Vagina (tissue), 2 donors: ENCODE results near the gene LRRC47. TPM values are rescaled to one million over a fixed set of nuclear protein-coding genes. Genes with fewer than 3 reads are reported as not detected.

ENCODE experiments used
- DNase-seq, 2 donors: peaks; one replicate each; pipeline ENCODE4 v3.0.0-alpha.2; 2017; ENCODE audit errors: extremely low spot score in 2 of 2
- H3K27ac ChIP-seq: fragments of 200-600 bp; sonication (generic); one replicate; pipeline ENCODE4 v1.5.1; 2019
- H3K27me3 ChIP-seq: fragments of 200-600 bp; sonication (generic); one replicate; pipeline ENCODE4 v1.5.1; 2019
- H3K36me3 ChIP-seq, 2 donors: fragments of 200-600 bp; sonication (generic); one replicate each; pipeline ENCODE4 v1.5.1; 2017 to 2019
- H3K4me1 ChIP-seq: fragments of 200-600 bp; sonication (generic); one replicate; pipeline ENCODE4 v1.5.1; 2019
- H3K4me3 ChIP-seq, 2 donors: fragments of 200-600 bp; sonication (generic); 1 replicate in 1 of 2; 2 replicates in 1 of 2; pipeline ENCODE4 v1.5.1; 2016 to 2019
- H3K9me3 ChIP-seq: fragments of 200-600 bp; sonication (generic); one replicate; pipeline ENCODE4 v1.5.1; 2019
- CTCF ChIP-seq, 3 experiments: fragments of 450-650 bp in 2 of 3; fragments of 200-600 bp in 1 of 3; sonication (generic) in 1 of 3; IDR thresholded peaks; one replicate each; pipeline ENCODE4 v1.5.1; 2017 to 2019; ENCODE audit warnings: antibody characterized with exemption in 3 of 3, mild to moderate bottlenecking in 2 of 3, moderate library complexity in 2 of 3
- POLR2A ChIP-seq, 2 donors: fragments of 450-650 bp; IDR thresholded peaks; one replicate each; pipeline ENCODE4 v1.6.1; 2017; ENCODE audit warnings: antibody characterized with exemption in 2 of 2, mild to moderate bottlenecking in 2 of 2, moderate library complexity in 2 of 2
- POLR2AphosphoS5 ChIP-seq, 2 donors: sonication (generic); formaldehyde crosslinking; IDR thresholded peaks; one replicate each; pipeline ENCODE4 v1.9.0; 2017; ENCODE audit warnings: antibody characterized with exemption in 2 of 2, mild to moderate bottlenecking in 2 of 2, low read depth in 1 of 2; ENCODE audit not compliant: insufficient read depth in 1 of 2
- intact Hi-C: fragments of 100-400 bp; cut with DNase I; formaldehyde crosslinking; loops from one replicate; pipeline ENCODE4 v1.15.1; 2023
- total RNA-seq: library from RNA; depleted of rRNA; stranded (reverse); fragments of >200 nt; gene quantifications from one replicate; pipeline ENCODE4 v1.2.3, GENCODE V29; 2016

Gene LRRC47
- total RNA-seq, 1 donor from 2014 or later, result 32.4 TPM

GRCh38 chr1:3790500-3790923 lies 5.8 kb downstream of the LRRC47 start:
- Histone ChIP-seq H3K27me3 (no peaks in the 10 kb centered on the region), H3K4me1 (peaks cover 53% of the 10 kb centered on the region), H3K27ac (no peak overlapping the region), H3K36me3 (peaks cover 0 to 6% of the 10 kb centered on the region in 2 donors), H3K4me3 (no peak overlapping the region), H3K9me3 (no peaks in the 10 kb centered on the region)
- intact Hi-C loops, result no loop called here
- DNase-seq, result no peak
- TF ChIP-seq POLR2AphosphoS5 (IDR thresholded peaks at IDR 0.05; ENCODE audit: insufficient read depth in 1 of 2, low read depth in 1 of 2) (no peak), POLR2A (IDR thresholded peaks at IDR 0.05) (no peak), CTCF (IDR thresholded peaks at IDR 0.05) (no peak)

GRCh38 chr1:3789421-3790300 lies 6.6 kb downstream of the LRRC47 start:
- H3K36me3 ChIP-seq, result peaks cover 0 to 15% of the 10 kb centered on the region in 2 donors
- no peak overlapping the region for H3K4me3 ChIP-seq
- H3K9me3 ChIP-seq, result no peaks in the 10 kb centered on the region
- H3K27ac ChIP-seq, result no peak overlapping the region
- intact Hi-C loops, result no loop called here
- TF ChIP-seq CTCF (IDR thresholded peaks at IDR 0.05) (no peak), POLR2A (IDR thresholded peaks at IDR 0.05) (no peak), POLR2AphosphoS5 (IDR thresholded peaks at IDR 0.05; ENCODE audit: insufficient read depth in 1 of 2, low read depth in 1 of 2) (no peak)
- H3K4me1 ChIP-seq, result peaks cover 45% of the 10 kb centered on the region
- no peak for DNase-seq
- no peaks in the 10 kb centered on the region for H3K27me3 ChIP-seq

GRCh38 chr1:3788756-3789420 lies 7.4 kb downstream of the LRRC47 start:
- Histone ChIP-seq H3K27me3 (no peaks in the 10 kb centered on the region), H3K4me3 (no peak overlapping the region), H3K4me1 (peaks cover 37% of the 10 kb centered on the region), H3K36me3 (peaks cover 0 to 23% of the 10 kb centered on the region in 2 donors), H3K27ac (no peak overlapping the region), H3K9me3 (no peaks in the 10 kb centered on the region)
- DNase-seq, result no peak
- intact Hi-C loops, result no loop called here
- TF ChIP-seq CTCF (IDR thresholded peaks at IDR 0.05), result no peak
- TF ChIP-seq POLR2AphosphoS5 (IDR thresholded peaks at IDR 0.05; ENCODE audit: insufficient read depth in 1 of 2, low read depth in 1 of 2), result no peak
- no peak for TF ChIP-seq POLR2A (IDR thresholded peaks at IDR 0.05)

- Histone ChIP-seq H3K9me3 (no peaks in the 10 kb centered on the region), H3K36me3 (peaks cover 0 to 32% of the 10 kb centered on the region in 2 donors), H3K27ac (no peak overlapping the region), H3K4me1 (peaks cover 28% of the 10 kb centered on the region), H3K4me3 (no peak overlapping the region), H3K27me3 (no peaks in the 10 kb centered on the region)
- no peak for TF ChIP-seq CTCF (IDR thresholded peaks at IDR 0.05)
- no peak for TF ChIP-seq POLR2A (IDR thresholded peaks at IDR 0.05)
- TF ChIP-seq POLR2AphosphoS5 (IDR thresholded peaks at IDR 0.05; ENCODE audit: insufficient read depth in 1 of 2, low read depth in 1 of 2), result no peak
- DNase-seq, result no peak
- intact Hi-C loops, result no loop called here
These were observed 8.3 kb downstream of the LRRC47 start for GRCh38 chr1:3787745-3788605.
